ENCODE results near the gene ARL3.
"Not testable (repeated sequence)": the region's sequence is repeated elsewhere in the genome, so short reads cannot be mapped to it uniquely, and the experiment has no call there.

The ARL3 gene

GRCh38 chr10:102713814-102714620 lies at the start of gene ARL3:
ARL3 (minus strand) TSS chr10:102714397; CDS start chr10:102714275, 122 bp downstream.
- peaks cover 4% of the 10 kb centered on the region; the same call in 1 of the 2 replicates for H3K36me3 ChIP-seq (replicated peaks)
- in situ Hi-C loops (cut with MboI; ENCODE audit: low sequenced_read_pairs): no loop called here
- peak within 1 kb of the TSS; percentile 86 for H3K4me3 ChIP-seq
- peak; percentile 99 for DNase-seq (ENCODE audit: low spot score in 2 of 2)
- H3K4me1 ChIP-seq: peaks cover 23% of the 10 kb centered on the region
- no peaks in the 10 kb centered on the region for H3K9me3 ChIP-seq
- no peaks in the 10 kb centered on the region for H3K27me3 ChIP-seq (ENCODE audit: low read depth)

- Histone ChIP-seq H3K9me3 (no peaks in the 10 kb centered on the region), H3K36me3 (replicated peaks) (no peaks in the 10 kb centered on the region), H3K27me3 (ENCODE audit: low read depth) (no peaks in the 10 kb centered on the region), H3K4me3 (no peak overlapping the region), H3K4me1 (no peaks in the 10 kb centered on the region)
- in situ Hi-C loops (cut with MboI; ENCODE audit: low sequenced_read_pairs): no loop called here
- no peak for DNase-seq (ENCODE audit: low spot score in 2 of 2)
Measured at GRCh38 chr10:102763037-102763607, 48.9 kb upstream of the ARL3 start.

GRCh38 chr10:102762401-102763015 lies 48.3 kb upstream of the ARL3 start:
- no peaks in the 10 kb centered on the region for H3K4me1 ChIP-seq
- no peaks in the 10 kb centered on the region for H3K36me3 ChIP-seq (replicated peaks)
- DNase-seq (ENCODE audit: low spot score in 2 of 2): no peak
- no peaks in the 10 kb centered on the region for H3K27me3 ChIP-seq (ENCODE audit: low read depth)
- H3K4me3 ChIP-seq: no peak overlapping the region
- no peaks in the 10 kb centered on the region for H3K9me3 ChIP-seq
- in situ Hi-C loops (cut with MboI; ENCODE audit: low sequenced_read_pairs): no loop called here

GRCh38 chr10:102761981-102762380 lies 47.8 kb upstream of the ARL3 start:
- H3K4me1 ChIP-seq: no peaks in the 10 kb centered on the region
- no peaks in the 10 kb centered on the region for H3K27me3 ChIP-seq (ENCODE audit: low read depth)
- H3K9me3 ChIP-seq: no peaks in the 10 kb centered on the region
- in situ Hi-C loops (cut with MboI; ENCODE audit: low sequenced_read_pairs): no loop called here
- no peak overlapping the region for H3K4me3 ChIP-seq
- H3K36me3 ChIP-seq (replicated peaks): no peaks in the 10 kb centered on the region
- no peak for DNase-seq (ENCODE audit: low spot score in 2 of 2)

GRCh38 chr10:102759497-102760210 lies 45.5 kb upstream of the ARL3 start:
- Histone ChIP-seq H3K36me3 (replicated peaks) (no peaks in the 10 kb centered on the region), H3K9me3 (no peaks in the 10 kb centered on the region), H3K27me3 (ENCODE audit: low read depth) (no peaks in the 10 kb centered on the region), H3K4me1 (no peaks in the 10 kb centered on the region), H3K4me3 (no peak overlapping the region)
- no peak for DNase-seq (ENCODE audit: low spot score in 2 of 2)
- in situ Hi-C loops (cut with MboI; ENCODE audit: low sequenced_read_pairs): no loop called here

GRCh38 chr10:102758933-102759262 lies 44.7 kb upstream of the ARL3 start:
- DNase-seq (ENCODE audit: low spot score in 2 of 2); H3K27me3 ChIP-seq (ENCODE audit: low read depth); in situ Hi-C loops (cut with MboI; ENCODE audit: low sequenced_read_pairs); H3K36me3 ChIP-seq (replicated peaks); H3K4me3 ChIP-seq; H3K9me3 ChIP-seq; H3K4me1 ChIP-seq: not testable (repeated sequence)

GRCh38 chr10:102758240-102758932 lies 44.2 kb upstream of the ARL3 start:
- H3K9me3 ChIP-seq: no peaks in the 10 kb centered on the region
- no peaks in the 10 kb centered on the region for H3K4me1 ChIP-seq
- no peaks in the 10 kb centered on the region for H3K27me3 ChIP-seq (ENCODE audit: low read depth)
- H3K4me3 ChIP-seq: no peak overlapping the region
- no peaks in the 10 kb centered on the region for H3K36me3 ChIP-seq (replicated peaks)
- no peak for DNase-seq (ENCODE audit: low spot score in 2 of 2)
- in situ Hi-C loops (cut with MboI; ENCODE audit: low sequenced_read_pairs): no loop called here

GRCh38 chr10:102757323-102757722 lies 43.1 kb upstream of the ARL3 start:
- in situ Hi-C loops (cut with MboI; ENCODE audit: low sequenced_read_pairs): no loop called here
- Histone ChIP-seq H3K27me3 (ENCODE audit: low read depth) (no peaks in the 10 kb centered on the region), H3K4me3 (no peak overlapping the region), H3K36me3 (replicated peaks) (no peaks in the 10 kb centered on the region), H3K4me1 (no peaks in the 10 kb centered on the region), H3K9me3 (no peaks in the 10 kb centered on the region)
- DNase-seq (ENCODE audit: low spot score in 2 of 2): no peak

GRCh38 chr10:102753718-102754117 lies 39.5 kb upstream of the ARL3 start:
- in situ Hi-C loops (cut with MboI; ENCODE audit: low sequenced_read_pairs): no loop called here
- no peak for DNase-seq (ENCODE audit: low spot score in 2 of 2)
- no peaks in the 10 kb centered on the region for H3K9me3 ChIP-seq

GRCh38 chr10:102752934-102753664 lies 38.9 kb upstream of the ARL3 start:
- in situ Hi-C loops (cut with MboI; ENCODE audit: low sequenced_read_pairs): no loop called here
- no peaks in the 10 kb centered on the region for H3K4me1 ChIP-seq
- H3K4me3 ChIP-seq: no peak overlapping the region
- no peaks in the 10 kb centered on the region for H3K9me3 ChIP-seq
- DNase-seq (ENCODE audit: low spot score in 2 of 2): peak; percentile 38 to 43
- no peaks in the 10 kb centered on the region for H3K36me3 ChIP-seq (replicated peaks)
- no peaks in the 10 kb centered on the region for H3K27me3 ChIP-seq (ENCODE audit: low read depth)

More at GRCh38 chr10:102753718-102754117, 39.5 kb upstream of the ARL3 start:
- H3K4me1 ChIP-seq: no peaks in the 10 kb centered on the region
- H3K27me3 ChIP-seq (ENCODE audit: low read depth): no peaks in the 10 kb centered on the region
- H3K4me3 ChIP-seq: no peak overlapping the region
- H3K36me3 ChIP-seq (replicated peaks): no peaks in the 10 kb centered on the region

- Histone ChIP-seq H3K4me3 (no peak overlapping the region), H3K4me1 (no peaks in the 10 kb centered on the region), H3K36me3 (replicated peaks) (no peaks in the 10 kb centered on the region), H3K27me3 (ENCODE audit: low read depth) (no peaks in the 10 kb centered on the region), H3K9me3 (no peaks in the 10 kb centered on the region)
- in situ Hi-C loops (cut with MboI; ENCODE audit: low sequenced_read_pairs): no loop called here
- DNase-seq (ENCODE audit: low spot score in 2 of 2): no peak
Measured at GRCh38 chr10:102752266-102752930, 38.2 kb upstream of the ARL3 start.

GRCh38 chr10:102745157-102745556 lies 31.0 kb upstream of the ARL3 start:
- Histone ChIP-seq H3K4me3 (no peak overlapping the region; the same call in 1 of the 2 replicates), H3K4me1 (peaks cover 12% of the 10 kb centered on the region), H3K27me3 (ENCODE audit: low read depth) (no peaks in the 10 kb centered on the region; the same call in 1 of the 2 replicates), H3K9me3 (no peaks in the 10 kb centered on the region), H3K36me3 (replicated peaks) (no peaks in the 10 kb centered on the region)
- in situ Hi-C loops (cut with MboI; ENCODE audit: low sequenced_read_pairs): no loop called here
- DNase-seq (ENCODE audit: low spot score in 2 of 2): no peak
